K562 (cell line): ENCODE results near the gene PSMC2. TPM values are rescaled to one million over a fixed set of nuclear protein-coding genes. Genes with fewer than 3 reads are reported as not detected.

Experiments
- ARHGAP35 ChIP-seq: fragments of 450-650 bp; IDR thresholded peaks from 2 replicates; pipeline ENCODE4 v1.6.1; 2018; ENCODE audit not compliant: partially characterized antibody
- ARNT ChIP-seq, 2 experiments: fragments of 450-650 bp; IDR thresholded peaks; 2 replicates each; pipeline ENCODE4 v1.6.1; 2016; ENCODE audit warnings: mild to moderate bottlenecking in 1 of 2
- ASH1L ChIP-seq: fragments of 450-650 bp; IDR thresholded peaks from 2 replicates; pipeline ENCODE4 v1.6.1; 2018; ENCODE audit warnings: borderline replicate concordance, mild to moderate bottlenecking, low read depth; ENCODE audit not compliant: partially characterized antibody
- ATF1 ChIP-seq, 2 experiments: fragments of 450-650 bp in 1 of 2; IDR thresholded peaks; 2 replicates each; pipeline ENCODE4 v1.6.1; 2016; ENCODE audit warnings: missing compliant biosample characterization in 1 of 2, missing genetic modification characterization in 1 of 2
- ATF3 ChIP-seq, 2 experiments: fragments of 450-650 bp in 1 of 2; sonication (generic) in 1 of 2; formaldehyde crosslinking in 1 of 2; IDR thresholded peaks in 1 of 2; conservative IDR thresholded peaks in 1 of 2; 2 replicates each; pipeline versions ENCODE4 v1.6.1 to v1.8.1; 2016 to 2023; ENCODE audit warnings: mild to moderate bottlenecking in 2 of 2, moderate library complexity in 2 of 2, inconsistent platforms in 1 of 2, missing genetic modification reagents in 1 of 2
- CEBPG ChIP-seq, 3 experiments: fragments of 200-800 bp in 1 of 3; sonication (Bioruptor generic) in 1 of 3; sonication (generic) in 1 of 3; formaldehyde crosslinking in 1 of 3; IDR thresholded peaks in 2 of 3; conservative IDR thresholded peaks in 1 of 3; 2 replicates each; pipeline versions ENCODE4 v1.6.1 to v1.8.0; 2016 to 2022; ENCODE audit warnings: missing compliant biosample characterization in 2 of 3, missing genetic modification characterization in 2 of 3, mild to moderate bottlenecking in 1 of 3, missing genetic modification reagents in 1 of 3
- CEBPZ ChIP-seq: fragments of 150-350 bp; IDR thresholded peaks from 2 replicates; pipeline ENCODE4 v1.6.1; 2014; ENCODE audit warnings: low read depth, mild to moderate bottlenecking, low read length, borderline replicate concordance
- DPF2 ChIP-seq: fragments of 450-650 bp; IDR thresholded peaks from 2 replicates; pipeline ENCODE4 v1.6.1; 2016
- JUND ChIP-seq, 2 experiments: IDR thresholded peaks; 2 replicates in 1 of 2; 3 replicates in 1 of 2; pipeline ENCODE4 v1.6.1; 2011; ENCODE audit warnings: borderline replicate concordance in 2 of 2, low read depth in 2 of 2, low read length in 2 of 2, improper control_type of control experiment in 1 of 2, missing biosample characterization in 1 of 2, missing genetic modification characterization in 1 of 2, missing genetic modification reagents in 1 of 2
- NBN ChIP-seq: fragments of 450-650 bp; IDR thresholded peaks from 2 replicates; pipeline ENCODE4 v1.6.1; 2016; ENCODE audit warnings: low read depth, mild to moderate bottlenecking
- NCOA6 ChIP-seq: fragments of 450-650 bp; IDR thresholded peaks from 2 replicates; pipeline ENCODE4 v1.6.1; 2017; ENCODE audit warnings: mild to moderate bottlenecking
- NR3C1 ChIP-seq: sonication (generic); formaldehyde crosslinking; IDR thresholded peaks from 2 replicates; pipeline ENCODE4 v1.8.1; 2022; ENCODE audit warnings: missing genetic modification reagents
- PCBP2 ChIP-seq: fragments of 200-400 bp; formaldehyde crosslinking; IDR thresholded peaks from 2 replicates; pipeline ENCODE4 v1.6.1; 2018; ENCODE audit warnings: low read length, low read depth, mild to moderate bottlenecking, moderate library complexity; ENCODE audit not compliant: poor library complexity, severe bottlenecking
- RBFOX2 ChIP-seq: fragments of 200-400 bp; formaldehyde crosslinking; IDR thresholded peaks from 2 replicates; pipeline ENCODE4 v1.6.1; 2017; ENCODE audit warnings: low read depth, mild to moderate bottlenecking, low read length, moderate library complexity
- RFX1 ChIP-seq: fragments of 450-650 bp; IDR thresholded peaks from 2 replicates; pipeline ENCODE4 v1.6.1; 2016; ENCODE audit warnings: mild to moderate bottlenecking, moderate library complexity
- RNF2 ChIP-seq: sonication (generic); IDR thresholded peaks from 2 replicates; pipeline ENCODE4 v1.6.1; 2016
- SLC30A9 ChIP-seq: fragments of 250-450 bp; sonication (Bioruptor Pico); IDR thresholded peaks from 2 replicates; pipeline ENCODE4 v1.8.0; 2022; ENCODE audit warnings: mild to moderate bottlenecking, moderate library complexity
- THRB ChIP-seq: fragments of 450-650 bp; formaldehyde crosslinking; conservative IDR thresholded peaks from 2 replicates; pipeline ENCODE4 v1.4.0; 2022; ENCODE audit warnings: mild to moderate bottlenecking, missing genetic modification characterization
- ZNF224 ChIP-seq: sonication (generic); formaldehyde crosslinking; IDR thresholded peaks from 2 replicates; pipeline ENCODE4 v1.8.0; 2022; ENCODE audit warnings: mild to moderate bottlenecking, missing genetic modification reagents
- ZNF384 ChIP-seq: IDR thresholded peaks from 2 replicates; pipeline ENCODE4 v1.6.1; 2012; ENCODE audit warnings: low read depth, low read length, improper control_type of control experiment
- ZNF589 ChIP-seq: fragments of 200-800 bp; sonication (Bioruptor generic); IDR thresholded peaks from 2 replicates; pipeline ENCODE4 v1.6.1; 2016; ENCODE audit warnings: low read depth, missing genetic modification characterization, missing compliant biosample characterization
- ZNF79 ChIP-seq: fragments of 250-450 bp; sonication (Bioruptor Pico); IDR thresholded peaks from 2 replicates; pipeline ENCODE4 v1.4.0; 2020; ENCODE audit warnings: low read depth, mild to moderate bottlenecking, moderate library complexity
- polyA plus RNA-seq, 8 experiments: library from polyadenylated mRNA; depleted of rRNA in 4 of 8; stranded (reverse) in 5 of 8; unstranded in 3 of 8; fragments of >200 nt; fragmentation: Nextera tagmentation in 2 of 8; fragmentation: Illumina TruSeq in 1 of 8; extraction: Ambion mirVana in 2 of 8; extraction: Trizol in 1 of 8; gene quantifications; 2 replicates each; pipeline versions ENCODE4 v1.2.1 to v1.2.3, GENCODE V29; 2011 to 2014; ENCODE audit warnings: inconsistent platforms in 1 of 8, missing spikeins in 1 of 8
- total RNA-seq, 7 experiments: library from RNA; depleted of rRNA in 6 of 7; stranded (reverse); fragments of >200 nt in 6 of 7; fragmentation: Illumina TruSeq in 2 of 7; extraction: Trizol in 2 of 7; gene quantifications; 2 replicates each; pipeline versions ENCODE4 v1.2.1 to v1.2.3, GENCODE V29; 2011 to 2021; ENCODE audit warnings: low replicate concordance in 1 of 7

Gene PSMC2
- total and polyA plus RNA-seq, 9 of the 15 experiments (the other 6 are each of a cell fraction or from before 2014, with no cell fraction given) = 316 to 1,105 (median 511) TPM

GRCh38 chr7:103379270-103379975, 32.0 kb downstream of the PSMC2 start (continued):
- peak; percentile 65 for TF ChIP-seq JUND (IDR thresholded peaks at IDR 0.05; ENCODE audit: borderline replicate concordance, low read depth, low read length)
- TF ChIP-seq JUND (tag; IDR thresholded peaks at IDR 0.05; ENCODE audit: borderline replicate concordance, low read depth, low read length) = peak; percentile 71
- TF ChIP-seq ZNF384 = peak; percentile 97
- TF ChIP-seq ZNF589 (CRISPR knock-in tag) = no peak
- TF ChIP-seq RBFOX2 = 0 out of 2 replicates have a peak, but pooled peaks have one; percentile 42
- no peak for TF ChIP-seq NR3C1
- TF ChIP-seq CEBPG (CRISPR knock-in tag; IDR thresholded peaks at IDR 0.05) = no peak
- TF ChIP-seq CEBPG (tag; conservative IDR thresholded peaks at IDR 0.05 in 1 of 2, IDR thresholded peaks at IDR 0.05 in 1 of 2) = no peak
- peak; percentile 51; the same call in 1 of the 2 replicates for TF ChIP-seq NBN
- TF ChIP-seq ARHGAP35 = no peak
- no peak for TF ChIP-seq THRB (CRISPR knock-in tag)
- no peak for TF ChIP-seq ZNF224 (CRISPR knock-in tag)
- TF ChIP-seq ATF3 (IDR thresholded peaks at IDR 0.05) = peak; percentile 57
- no peak for TF ChIP-seq ATF3 (CRISPR knock-in tag; conservative IDR thresholded peaks at IDR 0.05)
- no peak for TF ChIP-seq CEBPZ
- TF ChIP-seq RNF2 = 0 out of 2 replicates have a peak, but pooled peaks have one; percentile 0
- 0 out of 4 replicates have a peak, but pooled peaks of 1 of the 2 experiments have one; percentile 28 for TF ChIP-seq ARNT (IDR thresholded peaks at IDR 0.05)
- no peak for TF ChIP-seq ATF1 (CRISPR knock-in tag; IDR thresholded peaks at IDR 0.05)
- TF ChIP-seq ATF1 (tag; IDR thresholded peaks at IDR 0.05) = peak; percentile 69
- TF ChIP-seq DPF2 = peak; percentile 65
- no peak for TF ChIP-seq ASH1L
- 0 out of 2 replicates have a peak, but pooled peaks have one; percentile 3 for TF ChIP-seq RFX1
- no peak for TF ChIP-seq PCBP2
- TF ChIP-seq SLC30A9 (CRISPR knock-in tag) = no peak
- TF ChIP-seq ZNF79 (CRISPR knock-in tag) = no peak
- TF ChIP-seq NCOA6 = no peak
